Activated naive CD4-positive, alpha-beta T cell treated with anti-CD3 and anti-CD28 coated beads, Interleukin-2, amount 10 ng/mL, durations not matched to agents 7 days and 5 days (primary cell): ENCODE results near the gene PAX2.

Source experiments
- CTCF ChIA-PET: fragments of 350-600 bp; sonication (Branson Sonifier 250); formaldehyde crosslinking; loops from one replicate; lab custom pipeline; 2021; ENCODE audit warnings: antibody characterized with exemption; lab: Charles Lee
- DNase-seq: peaks from one replicate; pipeline ENCODE4 v3.0.0-alpha.2; 2020
- H3K27ac Mint-ChIP-seq: one replicate; pipeline ENCODE4 v1.8.0; 2021; ENCODE audit warnings: mild to moderate bottlenecking, moderate library complexity, mixed read lengths
- H3K27me3 Mint-ChIP-seq: one replicate; pipeline ENCODE4 v1.8.0; 2021; ENCODE audit warnings: mild to moderate bottlenecking, mixed read lengths
- H3K36me3 Mint-ChIP-seq: one replicate; pipeline ENCODE4 v1.8.0; 2021; ENCODE audit warnings: mixed read lengths
- H3K4me1 Mint-ChIP-seq: one replicate; pipeline ENCODE4 v1.8.0; 2021; ENCODE audit warnings: mixed read lengths
- H3K4me3 Mint-ChIP-seq: one replicate; pipeline ENCODE4 v1.8.0; 2021; ENCODE audit warnings: mild to moderate bottlenecking, moderate library complexity, mixed read lengths
- H3K9me3 Mint-ChIP-seq: one replicate; pipeline ENCODE4 v1.8.0; 2021; ENCODE audit warnings: mixed read lengths

The PAX2 gene

DNA sequence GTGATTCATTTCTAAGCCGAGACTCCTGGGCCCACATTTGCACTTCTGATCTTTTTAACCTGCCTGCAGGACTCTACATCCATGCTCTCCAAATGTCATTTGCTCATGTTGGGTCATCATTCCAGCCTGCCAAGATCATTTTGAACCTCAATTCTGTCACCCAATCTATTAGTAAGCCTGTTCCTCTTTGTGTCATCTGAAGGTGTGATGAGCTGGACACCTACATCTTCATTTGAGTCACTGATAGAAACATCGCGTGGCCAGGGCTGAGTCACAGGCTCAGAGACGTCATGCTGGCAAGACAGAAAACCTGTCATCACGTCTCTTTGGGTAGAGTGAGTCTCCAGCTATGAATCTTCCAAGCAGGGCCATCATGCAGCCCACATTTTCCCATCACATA, 102.1 kb downstream of the PAX2 start:
- no peaks in the 10 kb centered on the region for H3K4me1 Mint-ChIP-seq
- no peaks in the 10 kb centered on the region for H3K36me3 Mint-ChIP-seq
- peaks cover 49% of the 10 kb centered on the region for H3K27me3 Mint-ChIP-seq
- no peaks in the 10 kb centered on the region for H3K9me3 Mint-ChIP-seq
- no peak overlapping the region for H3K4me3 Mint-ChIP-seq
- H3K27ac Mint-ChIP-seq, result no peak overlapping the region
- CTCF ChIA-PET, result interaction anchor here (0.6 kb wide), 1 partner anchor 1288 kb away, joined by 3 read pairs; no protein-coding TSS in a partner anchor
- no peak for DNase-seq

DNA sequence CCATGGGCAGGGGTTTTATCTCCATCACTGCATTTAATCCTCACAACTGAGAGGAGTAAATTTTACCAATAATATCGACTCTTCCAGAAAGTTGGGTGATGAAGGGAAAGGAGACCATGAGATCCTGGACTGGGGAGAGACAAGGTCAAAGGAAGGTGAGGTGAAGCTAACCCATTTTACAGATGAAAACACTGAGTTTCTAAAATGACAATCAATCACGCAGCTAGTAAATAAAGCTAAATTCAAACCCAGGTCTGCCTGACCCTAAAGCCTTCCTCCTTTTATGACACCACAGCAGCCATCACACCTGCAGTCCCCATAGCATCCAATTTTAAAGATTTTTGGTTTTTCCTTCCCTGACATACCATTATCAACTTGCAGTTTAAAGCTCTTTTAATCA, 103.4 kb downstream of the PAX2 start:
- Mint-ChIP-seq H3K4me3 (no peak overlapping the region), H3K4me1 (no peaks in the 10 kb centered on the region)
- CTCF ChIA-PET, result interaction anchor here (0.7 kb wide), 1 partner anchor 19 kb away, joined by 3 read pairs; no protein-coding TSS in a partner anchor

DNA sequence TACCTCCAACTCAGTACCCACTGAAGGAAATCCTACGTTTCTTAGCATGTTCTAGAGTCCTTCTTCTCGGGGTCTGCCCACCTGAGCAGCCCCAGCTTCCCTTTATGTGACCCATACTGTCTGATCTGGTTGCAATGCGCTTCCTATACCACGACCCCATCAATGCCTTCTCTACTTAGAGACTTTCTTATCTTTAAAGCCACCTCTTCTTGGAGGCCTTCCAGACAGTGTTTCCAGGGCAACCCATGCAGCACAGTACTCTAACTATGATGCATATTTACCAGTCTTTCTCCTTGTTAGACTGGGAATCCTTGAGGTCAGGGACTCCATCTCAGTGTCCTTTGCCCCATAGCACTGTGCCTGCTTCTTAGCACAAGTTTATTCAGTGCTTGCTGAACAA, 112.9 kb downstream of the PAX2 start:
- CTCF ChIA-PET, result no interaction called here
- Mint-ChIP-seq H3K4me1 (no peaks in the 10 kb centered on the region), H3K36me3 (no peaks in the 10 kb centered on the region), H3K9me3 (no peaks in the 10 kb centered on the region), H3K4me3 (no peak overlapping the region), H3K27me3 (peaks cover 71% of the 10 kb centered on the region), H3K27ac (no peak overlapping the region)
- DNase-seq, result no peak

More for the DNA sequence above, 103.4 kb downstream of the PAX2 start:
- DNase-seq, result no peak
- no peaks in the 10 kb centered on the region for H3K36me3 Mint-ChIP-seq
- H3K27ac Mint-ChIP-seq, result no peak overlapping the region
- H3K9me3 Mint-ChIP-seq, result no peaks in the 10 kb centered on the region
- peaks cover 49% of the 10 kb centered on the region for H3K27me3 Mint-ChIP-seq

DNA sequence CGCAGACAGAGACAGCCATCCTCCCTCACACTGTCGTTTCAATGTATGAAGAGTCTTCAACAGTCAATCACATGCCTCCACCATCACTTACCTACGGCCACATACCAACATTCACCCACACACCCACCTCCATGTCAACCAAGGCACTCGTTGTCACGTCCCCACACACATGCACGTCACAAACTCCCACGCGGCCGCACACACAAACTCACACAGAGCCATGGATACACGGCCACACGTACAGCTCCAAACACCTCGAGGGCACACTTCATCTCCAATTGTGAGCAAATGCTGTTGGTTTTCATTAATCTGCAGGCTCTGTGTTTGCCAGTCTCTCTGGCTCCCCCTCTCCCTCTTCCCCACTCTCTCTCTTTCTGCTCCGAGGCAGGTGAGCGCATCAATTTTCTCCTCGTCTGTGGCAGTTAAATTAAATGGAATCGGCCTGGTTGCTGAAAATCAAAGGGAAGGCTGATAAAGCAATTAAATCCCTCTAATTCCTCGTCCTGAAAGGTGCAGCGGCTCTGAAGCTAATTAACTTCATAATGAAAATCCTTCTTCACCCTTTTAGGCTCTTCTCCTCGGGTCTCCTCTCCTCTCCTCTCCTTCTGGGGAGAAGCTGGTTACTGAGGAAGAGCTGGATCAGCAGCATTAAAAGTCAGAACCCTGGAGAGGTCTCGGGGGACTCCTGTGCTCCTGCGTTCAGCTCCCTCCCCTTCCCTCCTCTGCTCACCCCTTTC, 113.5 kb downstream of the PAX2 start:
- Mint-ChIP-seq H3K27me3 (peaks cover 73% of the 10 kb centered on the region), H3K4me3 (no peak overlapping the region), H3K9me3 (no peaks in the 10 kb centered on the region), H3K36me3 (no peaks in the 10 kb centered on the region), H3K4me1 (no peaks in the 10 kb centered on the region), H3K27ac (no peak overlapping the region)
- no peak for DNase-seq
- CTCF ChIA-PET, result interaction anchor here (0.8 kb wide), 1 partner anchor 30 kb away, joined by 3 read pairs; no protein-coding TSS in a partner anchor

DNA sequence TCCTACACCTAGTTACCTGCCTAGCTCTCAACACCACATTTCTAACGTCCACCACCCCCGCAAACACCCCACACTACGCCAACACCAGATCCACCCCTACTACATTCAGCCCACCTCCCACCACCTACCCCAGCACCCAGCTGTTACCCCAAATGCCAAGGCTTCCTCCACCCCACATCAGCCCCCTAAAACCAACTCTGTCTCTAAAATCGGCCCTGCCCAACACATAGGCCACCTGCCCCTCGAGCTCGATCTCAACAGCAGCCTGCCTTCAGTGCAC, 114.0 kb downstream of the PAX2 start:
- Mint-ChIP-seq H3K4me1 (no peaks in the 10 kb centered on the region), H3K27ac (no peak overlapping the region), H3K27me3 (peaks cover 72% of the 10 kb centered on the region), H3K36me3 (no peaks in the 10 kb centered on the region), H3K9me3 (no peaks in the 10 kb centered on the region), H3K4me3 (no peak overlapping the region)
- DNase-seq, result no peak
- CTCF ChIA-PET, result interaction anchor here (0.8 kb wide), 1 partner anchor 29 kb away, joined by 3 read pairs; no protein-coding TSS in a partner anchor

DNA sequence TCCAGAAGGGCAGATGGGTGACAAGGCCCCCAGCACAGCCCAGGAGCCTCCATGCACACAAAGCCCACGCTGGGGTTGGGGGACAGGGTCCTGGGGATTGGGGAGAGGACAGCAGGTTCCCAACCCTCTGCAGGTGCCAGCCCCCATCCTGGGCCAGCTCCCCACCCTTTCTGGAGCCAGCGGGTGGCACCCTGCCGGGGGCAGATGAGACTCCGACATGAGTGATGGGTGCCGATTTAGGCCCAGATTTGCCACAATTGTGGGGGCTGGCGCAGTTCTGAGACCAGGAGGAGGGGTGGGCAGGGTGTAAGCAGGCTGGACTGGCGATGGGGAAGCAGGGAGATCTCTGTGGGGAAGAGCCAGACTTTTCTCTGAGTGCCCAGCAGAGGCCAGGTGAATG, 118.1 kb downstream of the PAX2 start:
- H3K4me3 Mint-ChIP-seq, result no peak overlapping the region
- no peaks in the 10 kb centered on the region for H3K36me3 Mint-ChIP-seq
- no peaks in the 10 kb centered on the region for H3K4me1 Mint-ChIP-seq
- no peak overlapping the region for H3K27ac Mint-ChIP-seq
- H3K27me3 Mint-ChIP-seq, result peaks cover 82% of the 10 kb centered on the region
- DNase-seq, result no peak
- CTCF ChIA-PET, result no interaction called here
- H3K9me3 Mint-ChIP-seq, result no peaks in the 10 kb centered on the region

DNA sequence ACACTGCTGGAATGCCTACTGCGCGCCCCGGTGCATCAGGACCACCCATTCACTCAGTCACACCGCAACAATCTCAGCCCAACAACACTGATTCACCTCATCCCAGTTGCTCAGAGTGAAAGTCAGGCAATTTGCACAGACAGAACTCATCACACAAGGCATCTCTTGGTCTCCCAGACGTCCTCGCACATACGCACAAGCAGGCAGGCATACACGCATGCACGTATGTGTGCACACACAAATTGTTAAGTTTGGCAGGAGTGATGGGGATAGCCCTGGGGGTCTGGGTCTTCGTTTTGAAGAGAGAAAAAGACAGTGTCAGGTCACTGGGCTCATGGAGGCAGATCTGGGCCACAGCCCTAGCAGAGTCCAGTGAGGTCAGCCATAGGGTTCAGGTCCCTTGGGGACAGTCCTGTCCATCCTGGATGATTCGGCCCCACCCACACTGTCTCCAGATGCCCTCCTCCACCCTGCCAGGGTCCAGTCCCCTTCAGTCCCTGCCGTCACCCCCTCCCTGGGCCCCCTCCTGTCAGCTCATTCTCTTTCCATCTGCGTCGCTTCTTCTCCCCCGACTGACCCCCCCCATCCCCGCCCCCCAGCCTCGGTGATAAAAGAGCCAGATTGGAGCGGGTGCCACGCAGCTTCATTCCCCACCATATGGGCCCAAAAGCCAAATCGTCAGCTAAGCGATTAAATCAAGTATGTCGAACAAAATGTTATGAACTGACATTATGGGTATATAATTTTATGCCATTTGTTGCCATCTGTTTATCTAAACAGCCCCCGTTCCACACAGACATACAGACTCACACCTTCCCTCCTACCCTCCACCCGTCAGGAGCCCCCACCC, 118.9 kb downstream of the PAX2 start:
- Mint-ChIP-seq H3K27ac (no peak overlapping the region), H3K9me3 (no peaks in the 10 kb centered on the region)
- CTCF ChIA-PET, result no interaction called here

DNA sequence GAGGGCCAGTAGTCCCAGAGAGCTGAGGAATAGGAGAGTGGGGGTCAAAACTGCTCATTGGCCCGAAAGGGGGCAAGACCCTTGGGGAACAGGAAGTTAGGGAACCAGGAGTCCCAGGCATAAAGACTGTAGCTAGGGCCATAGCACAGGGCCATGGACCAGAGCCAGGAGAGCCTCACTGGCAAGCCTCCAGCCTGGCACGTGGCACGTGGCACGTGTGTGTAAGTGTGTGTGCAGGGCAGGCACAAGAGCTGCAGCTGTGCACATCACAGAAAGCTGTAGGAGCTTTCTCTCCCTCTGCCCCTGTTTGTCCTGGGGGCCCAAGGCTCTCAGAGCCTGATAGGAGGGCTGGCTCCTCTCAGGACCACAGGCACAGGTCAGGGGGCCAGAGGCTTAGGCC, 119.6 kb downstream of the PAX2 start:
- Mint-ChIP-seq H3K27ac (no peak overlapping the region), H3K27me3 (peaks cover 82% of the 10 kb centered on the region)
- CTCF ChIA-PET, result interaction anchor here (1.0 kb wide), 1 partner anchor 14 kb away, joined by 3 read pairs; no protein-coding TSS in a partner anchor

More for the DNA sequence above, 118.9 kb downstream of the PAX2 start:
- H3K4me3 Mint-ChIP-seq, result no peak overlapping the region
- H3K4me1 Mint-ChIP-seq, result no peaks in the 10 kb centered on the region
- no peaks in the 10 kb centered on the region for H3K36me3 Mint-ChIP-seq
- H3K27me3 Mint-ChIP-seq, result peaks cover 83% of the 10 kb centered on the region
- DNase-seq, result no peak

DNA sequence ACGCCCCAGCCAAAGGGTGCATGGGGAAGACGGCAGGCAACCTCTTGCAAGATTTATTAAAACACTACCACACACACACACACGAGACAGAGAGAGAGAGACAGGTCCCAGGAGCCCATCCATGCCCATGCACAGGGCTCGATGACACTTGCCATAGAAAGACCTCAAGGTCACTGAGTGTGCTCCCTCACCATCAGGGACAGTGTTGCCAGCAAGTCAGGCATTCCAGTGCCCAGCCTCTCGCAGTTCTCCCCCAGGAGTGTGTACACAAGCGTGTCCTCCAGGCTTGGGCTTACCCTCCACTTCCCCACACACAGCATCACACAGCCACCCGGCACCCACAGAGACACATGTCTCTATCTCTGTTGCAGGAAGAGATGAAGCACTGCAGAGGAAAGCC, 120.6 kb downstream of the PAX2 start:
- peaks cover 76% of the 10 kb centered on the region for H3K27me3 Mint-ChIP-seq
- H3K9me3 Mint-ChIP-seq, result no peaks in the 10 kb centered on the region
- H3K4me1 Mint-ChIP-seq, result no peaks in the 10 kb centered on the region
- no peak overlapping the region for H3K4me3 Mint-ChIP-seq
- no peak overlapping the region for H3K27ac Mint-ChIP-seq
- CTCF ChIA-PET, result no interaction called here
- no peak for DNase-seq
- H3K36me3 Mint-ChIP-seq, result no peaks in the 10 kb centered on the region

More for the DNA sequence above, 119.6 kb downstream of the PAX2 start:
- no peak for DNase-seq
- H3K4me1 Mint-ChIP-seq, result no peaks in the 10 kb centered on the region
- no peaks in the 10 kb centered on the region for H3K9me3 Mint-ChIP-seq
- no peak overlapping the region for H3K4me3 Mint-ChIP-seq
- H3K36me3 Mint-ChIP-seq, result no peaks in the 10 kb centered on the region

DNA sequence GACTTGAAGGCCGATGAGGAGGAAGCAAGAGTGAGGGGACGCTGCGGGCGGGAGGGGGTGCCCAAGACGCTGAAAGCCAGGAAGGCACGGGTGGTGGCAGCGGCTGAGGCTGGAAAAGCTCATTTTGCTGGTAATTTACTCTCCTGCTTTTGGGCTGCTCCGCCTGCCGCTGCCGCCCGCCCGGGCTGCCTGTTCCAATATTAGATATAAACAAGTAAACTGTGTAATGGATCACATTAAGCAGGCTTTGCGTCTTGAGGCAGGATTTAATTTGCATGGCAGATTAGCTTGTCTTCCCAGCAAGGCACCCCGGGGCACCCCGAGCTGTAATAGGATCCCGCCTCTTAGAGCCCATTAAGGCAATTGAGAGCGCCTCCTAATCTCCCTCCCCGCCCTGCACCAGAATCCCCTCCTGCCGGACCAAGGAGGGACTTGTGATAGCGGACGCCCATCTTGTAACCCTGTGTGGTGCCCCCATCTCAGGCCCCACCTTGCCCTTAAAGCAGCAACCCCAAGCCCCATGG, 121.3 kb downstream of the PAX2 start:
- CTCF ChIA-PET, result no interaction called here
- H3K36me3 Mint-ChIP-seq, result no peaks in the 10 kb centered on the region
- no peaks in the 10 kb centered on the region for H3K4me1 Mint-ChIP-seq
- no peak for DNase-seq
- H3K27me3 Mint-ChIP-seq, result peaks cover 73% of the 10 kb centered on the region
- H3K27ac Mint-ChIP-seq, result no peak overlapping the region
- no peak overlapping the region for H3K4me3 Mint-ChIP-seq
- no peaks in the 10 kb centered on the region for H3K9me3 Mint-ChIP-seq

DNA sequence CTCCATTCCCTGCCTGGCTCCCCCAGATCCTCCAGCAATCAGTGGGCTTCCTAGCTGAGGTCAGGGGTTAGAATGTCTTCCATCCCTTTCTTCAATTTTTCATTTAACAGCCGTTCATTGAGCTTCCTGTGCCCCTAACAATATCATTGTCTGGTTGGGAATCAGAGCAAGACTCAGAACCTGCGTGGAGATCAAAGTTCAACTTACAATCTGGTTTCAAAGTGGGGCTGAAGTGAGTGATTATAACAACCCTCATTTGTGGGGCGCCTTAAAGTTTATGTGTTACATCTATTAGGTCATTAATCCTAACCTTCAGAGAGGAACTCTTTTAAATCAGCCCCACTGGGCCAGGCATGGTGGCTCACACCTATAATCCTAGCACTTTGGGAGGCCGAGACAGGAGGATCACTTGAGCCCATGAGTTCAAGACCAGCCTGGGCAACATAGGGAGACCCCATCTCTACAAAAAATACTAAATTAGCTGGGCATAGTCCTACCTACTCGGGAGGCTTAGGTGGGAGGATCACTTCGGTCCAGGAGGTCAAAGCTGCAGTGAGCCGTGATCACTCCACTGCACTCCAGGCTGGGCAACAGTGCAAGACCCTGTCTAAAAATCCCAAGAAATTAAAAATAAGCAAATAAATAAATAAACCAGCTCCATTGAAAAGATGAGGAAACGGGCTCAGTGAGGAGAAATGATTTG, 122.0 kb downstream of the PAX2 start:
- Mint-ChIP-seq H3K4me3 (no peak overlapping the region), H3K4me1 (no peaks in the 10 kb centered on the region), H3K36me3 (no peaks in the 10 kb centered on the region), H3K27ac (no peak overlapping the region), H3K9me3 (no peaks in the 10 kb centered on the region), H3K27me3 (peaks cover 68% of the 10 kb centered on the region)
- CTCF ChIA-PET, result interaction anchor here (0.6 kb wide), 1 partner anchor 19 kb away, joined by 3 read pairs; no protein-coding TSS in a partner anchor
- DNase-seq, result no peak

DNA sequence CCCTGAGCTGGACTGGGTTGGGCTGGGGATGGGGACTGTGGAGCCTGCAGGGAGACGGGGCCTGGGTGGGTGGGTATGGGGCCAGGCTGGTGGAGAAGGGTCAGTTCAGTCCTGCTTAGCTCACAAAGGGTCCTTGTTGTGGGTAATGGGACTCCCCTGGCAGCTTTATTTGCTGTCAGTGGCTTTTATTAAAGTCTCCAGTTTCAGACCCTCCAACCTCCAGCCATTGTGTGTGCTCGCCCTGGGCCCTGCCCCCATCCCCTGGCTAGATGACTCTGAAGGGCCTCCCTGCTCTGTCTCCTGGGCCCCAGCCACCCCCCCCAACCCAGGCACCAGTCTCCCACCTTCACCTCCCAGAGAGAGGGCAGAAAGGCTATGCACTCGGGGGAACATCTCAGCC, 123.0 kb downstream of the PAX2 start:
- CTCF ChIA-PET, result no interaction called here
- Mint-ChIP-seq H3K9me3 (no peaks in the 10 kb centered on the region), H3K4me3 (no peak overlapping the region), H3K27ac (no peak overlapping the region), H3K4me1 (no peaks in the 10 kb centered on the region), H3K27me3 (peaks cover 69% of the 10 kb centered on the region), H3K36me3 (no peaks in the 10 kb centered on the region)
- no peak for DNase-seq

DNA sequence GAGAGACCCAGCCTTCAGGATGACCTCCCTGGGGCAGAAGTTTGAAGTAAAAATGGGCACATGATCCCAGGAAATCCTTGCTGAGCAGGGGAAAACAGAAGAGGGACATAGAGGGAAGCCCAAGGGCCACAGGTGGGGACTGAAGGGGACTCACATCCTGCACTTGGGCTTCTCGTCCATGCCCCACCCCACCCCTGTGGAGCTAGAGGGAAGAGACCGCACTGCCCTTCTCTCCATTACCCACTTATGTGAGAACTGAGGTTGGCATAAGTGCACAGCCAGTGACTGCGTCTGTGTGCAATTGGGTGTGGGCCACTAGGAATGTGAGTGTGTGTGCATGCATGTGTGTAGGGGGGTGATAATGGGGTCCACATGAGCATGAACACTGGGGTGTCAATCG, 124.0 kb downstream of the PAX2 start:
- Mint-ChIP-seq H3K4me1 (no peaks in the 10 kb centered on the region), H3K27me3 (peaks cover 60% of the 10 kb centered on the region), H3K4me3 (no peak overlapping the region), H3K36me3 (no peaks in the 10 kb centered on the region), H3K27ac (no peak overlapping the region), H3K9me3 (no peaks in the 10 kb centered on the region)
- DNase-seq, result no peak
- CTCF ChIA-PET, result no interaction called here
